CD4-positive, alpha-beta T cell (primary cell): ENCODE measurements around the gene PDZRN3. TPM values are rescaled to one million over a fixed set of nuclear protein-coding genes. Genes with fewer than 3 reads are reported as not detected.

ENCODE experiments used
- ATAC-seq: fragments of 200-7000 bp; cut with Tn5 transposase; one replicate; pipeline ENCODE4 v1.10.0; 2022; ENCODE audit warnings: mild to moderate bottlenecking; ENCODE audit not compliant: poor library complexity
- CTCF ChIA-PET: fragments of 350-600 bp; sonication (Branson Sonifier 250); formaldehyde crosslinking; loops from one replicate; lab custom pipeline; 2021; ENCODE audit warnings: antibody characterized with exemption, inconsistent platforms; lab: Charles Lee
- POLR2A ChIA-PET: fragments of 350-600 bp; sonication (Branson Sonifier 250); formaldehyde crosslinking; loops from one replicate; lab custom pipeline; 2021; ENCODE audit warnings: antibody characterized with exemption, inconsistent platforms; lab: Charles Lee
- DNase-seq, 14 experiments: peaks; one replicate each; pipeline ENCODE4 v3.0.0-alpha.2; 2013 to 2020; ENCODE audit warnings: mixed read lengths in 2 of 14
- H3K27ac ChIP-seq, 2 donors: one replicate each; pipeline versions ENCODE4 v1.5.1 to v1.7.0; 2013; ENCODE audit warnings: low read length in 2 of 2, low read depth in 1 of 2, mild to moderate bottlenecking in 1 of 2
- H3K27me3 ChIP-seq, 2 experiments: 1 replicate in 1 of 2; 2 replicates in 1 of 2; pipeline versions ENCODE4 v1.6.1 to v1.7.0; 2013; ENCODE audit warnings: low read length in 2 of 2, control low read depth in 1 of 2, mild to moderate bottlenecking in 1 of 2, moderate library complexity in 1 of 2; ENCODE audit not compliant: insufficient read depth in 2 of 2, control insufficient read depth in 1 of 2
- H3K36me3 ChIP-seq: one replicate; pipeline ENCODE4 v1.6.1; 2013; ENCODE audit warnings: low read length, control low read depth; ENCODE audit not compliant: insufficient read depth
- H3K4me1 ChIP-seq: one replicate; pipeline ENCODE4 v1.6.1; 2013; ENCODE audit warnings: low read length, control low read depth; ENCODE audit not compliant: insufficient read depth
- H3K4me3 ChIP-seq: one replicate; pipeline ENCODE4 v1.5.1; 2013; ENCODE audit warnings: mild to moderate bottlenecking, low read length, moderate library complexity
- H3K9me3 ChIP-seq, 2 experiments: 1 replicate in 1 of 2; 2 replicates in 1 of 2; pipeline versions ENCODE4 v1.6.1 to v1.7.0; 2013; ENCODE audit warnings: low read length in 2 of 2, mild to moderate bottlenecking in 2 of 2, control low read depth in 1 of 2, moderate library complexity in 1 of 2; ENCODE audit not compliant: control insufficient read depth in 1 of 2, insufficient read depth in 1 of 2
- H3K27ac Mint-ChIP-seq: one replicate; pipeline ENCODE4 v1.8.0; 2020; ENCODE audit warnings: mixed read lengths
- H3K27me3 Mint-ChIP-seq: one replicate; pipeline ENCODE4 v1.8.0; 2021; ENCODE audit warnings: mixed read lengths
- H3K36me3 Mint-ChIP-seq: one replicate; pipeline ENCODE4 v1.8.0; 2021; ENCODE audit warnings: low read depth, mixed read lengths
- H3K4me1 Mint-ChIP-seq: one replicate; pipeline ENCODE4 v1.8.0; 2021; ENCODE audit warnings: low read depth, mixed read lengths
- H3K4me3 Mint-ChIP-seq: one replicate; pipeline ENCODE4 v1.8.0; 2020; ENCODE audit warnings: mild to moderate bottlenecking, mixed read lengths
- H3K9me3 Mint-ChIP-seq: one replicate; pipeline ENCODE4 v1.8.0; 2020; ENCODE audit warnings: mixed read lengths
- CTCF ChIP-seq: fragments of 200-600 bp; IDR thresholded peaks from one replicate; pipeline ENCODE4 v1.8.0; 2022; ENCODE audit warnings: antibody characterized with exemption, mild to moderate bottlenecking
- intact Hi-C, 2 experiments: fragments of 100-400 bp; cut with DNase I in 1 of 2; cut with micrococcal nuclease in 1 of 2; formaldehyde crosslinking; loops; one replicate each; pipeline versions ENCODE4 v1.15.1 to v1.9.0; 2023 to 2025; cut with DNase I, micrococcal nuclease
- total RNA-seq, 174 experiments: library from RNA in 2 of 174; stranded (reverse) in 2 of 174; gene quantifications; one replicate each; pipeline ENCODE4 v1.2.3 and lab custom pipeline; 2021 to 2026

Gene PDZRN3
- total RNA-seq, 2 experiments from 2014 or later = not detected

DNA sequence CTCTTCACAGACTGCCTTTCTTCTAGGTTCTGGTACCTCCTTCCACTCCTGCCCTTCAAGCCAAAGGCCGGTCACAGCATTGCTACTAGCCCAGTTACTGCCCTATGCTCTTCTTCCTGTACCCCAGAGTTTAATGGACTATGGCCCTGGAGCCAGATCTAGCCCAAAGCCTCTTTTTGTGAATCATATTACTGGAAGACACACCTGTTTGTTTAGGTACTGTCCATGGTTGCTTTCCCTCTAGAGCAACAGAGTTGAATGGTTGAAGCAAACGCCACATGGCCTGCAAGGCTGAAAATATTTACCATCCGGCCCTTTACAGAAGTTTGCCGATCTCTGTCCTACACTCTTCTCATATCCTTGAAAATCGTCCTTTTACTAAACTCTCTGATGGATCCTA, 47.0 kb downstream of the PDZRN3 start:
- H3K27ac Mint-ChIP-seq = no peak overlapping the region
- Histone ChIP-seq H3K27me3 (peaks cover 0 to 6% of the 10 kb centered on the region in 2 experiments), H3K9me3 (no peaks in the 10 kb centered on the region), H3K4me3 (no peak overlapping the region), H3K27ac (no peak overlapping the region), H3K36me3 (no peaks in the 10 kb centered on the region), H3K4me1 (no peaks in the 10 kb centered on the region)
- H3K4me3 Mint-ChIP-seq = no peak overlapping the region
- no peaks in the 10 kb centered on the region for H3K9me3 Mint-ChIP-seq
- TF ChIP-seq CTCF = no peak
- CTCF ChIA-PET = interaction anchor here (0.7 kb wide), 1 partner anchor 15 kb away, joined by 3 read pairs; no protein-coding TSS in a partner anchor
- DNase-seq = no peak
- no peak for ATAC-seq
- POLR2A ChIA-PET = no interaction called here
- H3K36me3 Mint-ChIP-seq = no peaks in the 10 kb centered on the region
- intact Hi-C loops = no loop called here
- peaks cover 16% of the 10 kb centered on the region for H3K27me3 Mint-ChIP-seq
- H3K4me1 Mint-ChIP-seq = no peaks in the 10 kb centered on the region

- H3K4me1 Mint-ChIP-seq = no peaks in the 10 kb centered on the region
- no peaks in the 10 kb centered on the region for H3K9me3 Mint-ChIP-seq
- H3K27ac Mint-ChIP-seq = no peak overlapping the region
- intact Hi-C loops = no loop called here
- peaks cover 0 to 6% of the 10 kb centered on the region in 2 experiments for H3K27me3 ChIP-seq
- no peaks in the 10 kb centered on the region for H3K4me1 ChIP-seq
- no peak for TF ChIP-seq CTCF
- no peak overlapping the region for H3K4me3 Mint-ChIP-seq
- DNase-seq = no peak
- H3K27me3 Mint-ChIP-seq = peaks cover 22% of the 10 kb centered on the region
- H3K36me3 Mint-ChIP-seq = no peaks in the 10 kb centered on the region
- no peak overlapping the region for H3K4me3 ChIP-seq
- ChIA-PET CTCF (no interaction called here), POLR2A (no interaction called here)
- no peaks in the 10 kb centered on the region for H3K9me3 ChIP-seq
- H3K36me3 ChIP-seq = no peaks in the 10 kb centered on the region
- ATAC-seq = no peak
- no peak overlapping the region for H3K27ac ChIP-seq
These were observed 47.7 kb downstream of the PDZRN3 start for GRCh38 chr3:73576999-73577461.

DNA sequence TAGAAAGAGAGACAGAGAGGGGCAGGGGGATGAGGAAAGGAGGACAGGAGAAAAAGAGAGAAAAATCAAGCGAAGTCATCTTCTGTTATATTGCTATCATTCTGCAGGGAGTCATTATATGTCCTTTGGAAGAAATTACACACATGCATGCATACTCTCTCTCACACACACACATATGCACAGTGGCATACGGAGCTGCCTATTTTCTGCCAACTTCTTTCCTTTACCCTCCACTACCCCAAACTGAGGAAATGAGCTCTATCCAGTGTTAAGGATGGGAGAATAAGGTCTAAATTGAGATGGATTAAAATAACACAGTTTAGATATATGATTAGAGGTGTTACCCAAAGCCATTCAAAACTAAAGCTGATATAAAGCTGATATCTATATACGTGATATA, 48.8 kb downstream of the PDZRN3 start:
- Mint-ChIP-seq H3K9me3 (no peaks in the 10 kb centered on the region), H3K4me3 (no peak overlapping the region), H3K27ac (no peak overlapping the region), H3K4me1 (no peaks in the 10 kb centered on the region), H3K27me3 (peaks cover 33% of the 10 kb centered on the region), H3K36me3 (no peaks in the 10 kb centered on the region)
- ChIA-PET POLR2A (no interaction called here), CTCF (no interaction called here)
- intact Hi-C loops = no loop called here
- no peaks in the 10 kb centered on the region for H3K4me1 ChIP-seq
- no peak overlapping the region for H3K27ac ChIP-seq
- no peaks in the 10 kb centered on the region for H3K36me3 ChIP-seq
- no peak for DNase-seq
- H3K27me3 ChIP-seq = peaks cover 1 to 6% of the 10 kb centered on the region in 2 experiments
- ATAC-seq = no peak
- H3K9me3 ChIP-seq = no peaks in the 10 kb centered on the region
- TF ChIP-seq CTCF = no peak
- no peak overlapping the region for H3K4me3 ChIP-seq
